Omental fat pad (tissue), 4 donors: Measurements from ENCODE around the gene LOXL4. TPM values are rescaled to one million over a fixed set of nuclear protein-coding genes. Genes with fewer than 3 reads are reported as not detected.

Source experiments
- ATAC-seq: fragments of 150-250 bp; one replicate; pipeline ENCODE4 v1.9.1; 2016; ENCODE audit warnings: mild to moderate bottlenecking, moderate library complexity; ENCODE audit not compliant: low FRiP score
- DNase-seq: peaks from one replicate; pipeline ENCODE4 v3.0.0-alpha.2; 2019; ENCODE audit warnings: low spot score
- total RNA-seq, 4 donors: library from RNA; depleted of rRNA; stranded (reverse); fragments of >200 nt; gene quantifications; one replicate each; pipeline ENCODE4 v1.1.0, GENCODE V29; 2016
- TF ChIP-seq, protein P1 (sequence below), 3 donors: fragments of 450-650 bp; IDR thresholded peaks; one replicate each; pipeline ENCODE4 v1.5.1; 2016 to 2017; ENCODE audit warnings: antibody characterized with exemption in 3 of 3, mild to moderate bottlenecking in 3 of 3, moderate library complexity in 2 of 3

LOXL4 gene
- total RNA-seq, 4 donors from 2014 or later, result 3.3 to 13.0 (median 7.0) TPM

DNA sequence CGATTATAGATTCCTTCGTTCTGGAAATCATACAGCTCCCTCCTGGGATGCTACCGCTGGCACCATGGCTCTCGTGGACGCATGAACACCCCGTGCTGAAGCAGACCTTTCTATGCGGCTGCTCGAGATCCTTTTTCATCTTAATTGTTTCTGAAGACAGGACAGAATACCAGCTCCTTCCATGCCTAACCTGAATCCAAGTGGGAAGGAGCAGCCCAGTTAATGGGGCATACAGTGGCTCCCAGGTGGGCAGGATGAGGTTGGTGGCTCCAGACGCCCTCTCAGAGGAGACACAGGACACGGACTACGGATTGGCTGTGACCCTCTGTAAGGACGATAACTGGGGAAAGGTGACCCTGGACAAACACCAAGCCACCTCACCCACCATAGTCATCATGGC, 18.4 kb upstream of the LOXL4 start:
- ATAC-seq, result no peak
- TF ChIP-seq, protein P1, sequence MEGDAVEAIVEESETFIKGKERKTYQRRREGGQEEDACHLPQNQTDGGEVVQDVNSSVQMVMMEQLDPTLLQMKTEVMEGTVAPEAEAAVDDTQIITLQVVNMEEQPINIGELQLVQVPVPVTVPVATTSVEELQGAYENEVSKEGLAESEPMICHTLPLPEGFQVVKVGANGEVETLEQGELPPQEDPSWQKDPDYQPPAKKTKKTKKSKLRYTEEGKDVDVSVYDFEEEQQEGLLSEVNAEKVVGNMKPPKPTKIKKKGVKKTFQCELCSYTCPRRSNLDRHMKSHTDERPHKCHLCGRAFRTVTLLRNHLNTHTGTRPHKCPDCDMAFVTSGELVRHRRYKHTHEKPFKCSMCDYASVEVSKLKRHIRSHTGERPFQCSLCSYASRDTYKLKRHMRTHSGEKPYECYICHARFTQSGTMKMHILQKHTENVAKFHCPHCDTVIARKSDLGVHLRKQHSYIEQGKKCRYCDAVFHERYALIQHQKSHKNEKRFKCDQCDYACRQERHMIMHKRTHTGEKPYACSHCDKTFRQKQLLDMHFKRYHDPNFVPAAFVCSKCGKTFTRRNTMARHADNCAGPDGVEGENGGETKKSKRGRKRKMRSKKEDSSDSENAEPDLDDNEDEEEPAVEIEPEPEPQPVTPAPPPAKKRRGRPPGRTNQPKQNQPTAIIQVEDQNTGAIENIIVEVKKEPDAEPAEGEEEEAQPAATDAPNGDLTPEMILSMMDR (IDR thresholded peaks at IDR 0.05), result no peak
- DNase-seq, result no peak

DNA sequence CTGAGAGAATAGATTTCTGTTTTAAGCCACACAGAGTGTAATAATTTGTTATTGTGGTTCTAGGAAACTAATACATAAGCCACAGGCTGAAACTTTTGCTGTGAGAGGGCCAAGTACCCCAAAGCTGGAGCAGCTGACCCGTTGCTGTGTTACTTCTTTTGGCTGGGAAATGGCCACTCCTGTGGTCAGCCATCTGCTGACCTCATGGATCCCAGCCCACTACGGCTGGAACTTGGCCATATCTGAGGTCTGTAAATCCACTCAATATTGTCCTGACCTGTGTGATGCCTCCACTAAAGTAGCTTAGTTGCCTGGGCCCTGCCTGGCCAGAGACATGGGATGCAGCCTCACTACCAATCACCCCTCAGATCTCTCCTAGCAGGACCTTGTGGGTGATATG, 17.4 kb upstream of the LOXL4 start:
- ATAC-seq (no peak), DNase-seq (no peak)

DNA sequence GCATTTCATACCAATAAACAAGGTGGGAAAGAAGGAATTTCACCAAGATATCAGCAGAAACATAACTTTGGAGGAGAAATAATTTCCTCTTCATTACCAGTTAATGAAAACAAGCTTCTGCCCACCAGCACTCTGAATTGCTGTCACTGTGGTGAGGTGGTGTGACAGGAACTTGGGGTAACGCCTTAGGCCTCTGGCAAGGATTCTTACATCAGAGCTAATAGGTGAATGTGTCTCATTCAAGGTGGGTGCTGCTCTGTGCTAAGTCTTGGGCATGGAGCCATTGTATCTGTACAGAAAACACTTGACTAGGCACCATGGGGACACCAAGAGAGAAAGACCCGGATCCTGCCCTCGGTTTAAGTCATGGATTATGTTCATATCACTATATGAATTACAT, 8.3 kb upstream of the LOXL4 start:
- DNase-seq, result no peak
- TF ChIP-seq, protein P1 (IDR thresholded peaks at IDR 0.05), result no peak
- no peak for ATAC-seq

More for the DNA sequence above, 17.4 kb upstream of the LOXL4 start:
- TF ChIP-seq, protein P1 (IDR thresholded peaks at IDR 0.05), result no peak

DNA sequence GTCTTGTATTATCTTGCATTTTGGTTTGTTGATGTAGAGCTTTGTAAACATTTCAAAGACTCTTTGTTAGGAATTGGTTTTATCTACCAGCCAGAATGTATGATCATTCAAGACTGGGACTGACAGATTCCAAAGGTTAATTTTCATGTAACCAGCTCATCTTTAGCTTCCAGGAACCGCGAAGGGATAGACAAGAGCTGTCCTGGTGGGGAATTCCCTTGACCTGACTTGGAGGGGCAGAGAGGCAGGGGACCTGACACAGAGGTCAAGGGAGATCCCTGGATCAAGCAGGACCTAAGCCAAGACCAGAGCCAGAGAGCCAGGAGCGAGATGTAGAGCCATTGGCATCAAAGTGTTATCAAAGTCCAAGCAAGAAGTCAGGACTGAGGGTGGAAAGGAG, 6.6 kb upstream of the LOXL4 start:
- no peak for ATAC-seq
- TF ChIP-seq, protein P1 (IDR thresholded peaks at IDR 0.05), result no peak
- no peak for DNase-seq

DNA sequence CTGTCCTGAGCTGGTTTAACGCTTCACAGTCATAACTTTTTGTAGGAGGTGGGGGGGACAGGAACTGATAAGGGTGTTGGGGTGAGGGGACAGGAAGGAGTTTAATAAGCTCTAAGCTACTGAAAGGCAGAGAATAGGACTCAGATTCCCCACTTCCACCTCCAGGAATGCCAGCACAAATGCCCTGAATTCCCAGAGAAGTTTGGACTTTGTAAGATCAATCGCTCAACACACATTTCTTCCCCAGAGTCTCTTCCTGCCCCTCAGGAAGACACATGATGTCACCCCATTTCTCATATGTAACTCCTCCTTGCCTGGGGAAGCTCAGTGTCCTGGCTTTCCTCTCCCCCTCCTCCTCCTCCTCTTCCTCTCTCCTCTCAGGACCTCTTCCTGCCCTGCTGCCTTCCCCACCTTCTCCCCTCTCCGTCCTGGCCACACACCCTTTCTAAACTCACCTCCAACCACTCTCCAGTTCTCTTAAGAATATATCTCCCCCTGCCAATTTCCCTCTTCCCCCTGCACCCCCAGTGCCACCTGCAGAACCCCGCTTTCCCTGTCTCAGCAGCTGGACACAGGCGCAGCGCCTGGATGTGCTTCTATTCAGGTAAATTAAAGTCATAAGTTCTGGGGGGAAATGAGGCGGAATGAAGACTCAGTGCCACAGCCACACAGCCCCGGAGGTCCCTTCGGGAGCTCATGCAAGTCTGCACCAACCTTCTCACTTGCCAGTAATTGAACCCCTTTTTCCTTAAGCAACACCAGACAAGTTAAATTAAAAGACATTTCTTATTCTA, 5.3 kb upstream of the LOXL4 start:
- DNase-seq (no peak), ATAC-seq (no peak)
- TF ChIP-seq, protein P1 (IDR thresholded peaks at IDR 0.05), result no peak

DNA sequence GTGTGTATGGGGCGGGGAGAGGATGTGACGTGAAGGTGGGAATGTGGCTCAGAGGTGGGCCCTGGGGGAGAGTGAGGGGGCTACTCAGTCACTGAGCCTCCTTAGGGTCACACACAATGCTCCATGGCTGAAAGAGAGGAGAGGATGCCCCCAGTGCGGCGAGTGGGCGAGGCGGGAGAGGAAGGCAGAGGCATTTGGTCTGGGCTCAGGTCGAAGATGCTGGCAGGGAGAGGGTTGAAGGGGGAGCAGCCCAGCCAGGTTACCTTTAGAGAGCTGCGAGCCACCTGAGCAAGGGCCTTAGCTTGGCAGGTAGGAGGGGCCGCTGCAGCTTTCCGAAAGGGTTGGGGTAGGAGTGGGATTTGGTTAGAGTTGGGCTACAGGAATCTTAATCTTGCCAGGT, 4.7 kb upstream of the LOXL4 start:
- TF ChIP-seq, protein P1 (IDR thresholded peaks at IDR 0.05), result no peak
- ATAC-seq, result no peak
- DNase-seq, result no peak

DNA sequence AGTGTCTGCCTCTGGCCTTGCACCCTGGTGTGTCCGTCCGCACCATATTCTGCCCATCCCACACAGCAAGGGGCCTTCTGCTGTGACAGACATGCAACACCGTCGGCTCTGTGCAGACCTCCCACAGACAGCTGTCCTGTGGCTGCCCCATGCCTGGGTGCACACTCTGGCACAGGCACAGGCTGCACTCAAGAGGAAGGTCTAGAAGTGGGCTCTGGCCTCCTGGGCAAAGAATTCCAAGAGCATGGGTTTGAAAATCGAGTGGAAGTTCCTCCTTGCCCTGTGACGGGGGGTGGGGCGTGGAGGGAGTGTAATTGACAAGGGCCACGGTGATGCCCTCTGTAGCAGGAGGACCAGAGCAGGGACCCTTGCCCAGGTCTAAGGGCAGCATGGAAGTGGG, 4.3 kb upstream of the LOXL4 start:
- TF ChIP-seq, protein P1 (IDR thresholded peaks at IDR 0.05), result no peak
- DNase-seq, result no peak
- ATAC-seq, result no peak
